ENCODE data around the gene AEBP1. TPM values are rescaled to one million over a fixed set of nuclear protein-coding genes. Genes with fewer than 3 reads are reported as not detected.

Gene AEBP1
- total RNA-seq, 1 donor from 2014 or later: 52.2 TPM

- Mint-ChIP-seq H3K4me1 (ENCODE audit: low read depth) (peaks cover 9% of the 10 kb centered on the region), H3K9me3 (ENCODE audit: low read depth) (no peaks in the 10 kb centered on the region), H3K27ac (no peak overlapping the region), H3K4me3 (ENCODE audit: low read depth) (peak overlapping the region; percentile 56), H3K36me3 (ENCODE audit: insufficient read depth) (peaks cover 2% of the 10 kb centered on the region), H3K27me3 (peaks cover 17% of the 10 kb centered on the region)
- no peak for DNase-seq (ENCODE audit: low spot score, unreplicated experiment)
- TF ChIP-seq CTCF (IDR thresholded peaks at IDR 0.05; ENCODE audit: unreplicated experiment): no peak
Observed at GRCh38 chr7:44083796-44084195, 20.3 kb upstream of the AEBP1 start.

- Mint-ChIP-seq H3K27me3 (peaks cover 17% of the 10 kb centered on the region), H3K9me3 (ENCODE audit: low read depth) (no peaks in the 10 kb centered on the region), H3K4me1 (ENCODE audit: low read depth) (peaks cover 9% of the 10 kb centered on the region), H3K36me3 (ENCODE audit: insufficient read depth) (peaks cover 2% of the 10 kb centered on the region), H3K27ac (no peak overlapping the region), H3K4me3 (ENCODE audit: low read depth) (no peak overlapping the region)
- DNase-seq (ENCODE audit: low spot score, unreplicated experiment): no peak
- no peak for TF ChIP-seq CTCF (IDR thresholded peaks at IDR 0.05; ENCODE audit: unreplicated experiment)
Observed at GRCh38 chr7:44084701-44085100, 19.4 kb upstream of the AEBP1 start.

GRCh38 chr7:44085546-44085945 is 18.6 kb upstream of the AEBP1 start:
- Mint-ChIP-seq H3K27ac (no peak overlapping the region), H3K27me3 (peaks cover 17% of the 10 kb centered on the region), H3K4me1 (ENCODE audit: low read depth) (peaks cover 9% of the 10 kb centered on the region), H3K4me3 (ENCODE audit: low read depth) (no peak overlapping the region), H3K9me3 (ENCODE audit: low read depth) (no peaks in the 10 kb centered on the region), H3K36me3 (ENCODE audit: insufficient read depth) (peaks cover 2% of the 10 kb centered on the region)
- TF ChIP-seq CTCF (IDR thresholded peaks at IDR 0.05; ENCODE audit: unreplicated experiment): no peak
- DNase-seq (ENCODE audit: low spot score, unreplicated experiment): no peak

GRCh38 chr7:44086627-44087026 is 17.5 kb upstream of the AEBP1 start:
- no peaks in the 10 kb centered on the region for H3K9me3 Mint-ChIP-seq (ENCODE audit: low read depth)
- peaks cover 2% of the 10 kb centered on the region for H3K4me1 Mint-ChIP-seq (ENCODE audit: low read depth)
- no peaks in the 10 kb centered on the region for H3K36me3 Mint-ChIP-seq (ENCODE audit: insufficient read depth)
- no peak for DNase-seq (ENCODE audit: low spot score, unreplicated experiment)
- TF ChIP-seq CTCF (IDR thresholded peaks at IDR 0.05; ENCODE audit: unreplicated experiment): no peak
- H3K4me3 Mint-ChIP-seq (ENCODE audit: low read depth): no peak overlapping the region
- H3K27me3 Mint-ChIP-seq: peaks cover 20% of the 10 kb centered on the region
- no peak overlapping the region for H3K27ac Mint-ChIP-seq

- no peaks in the 10 kb centered on the region for H3K9me3 Mint-ChIP-seq (ENCODE audit: low read depth)
- H3K36me3 Mint-ChIP-seq (ENCODE audit: insufficient read depth): no peaks in the 10 kb centered on the region
- H3K4me1 Mint-ChIP-seq (ENCODE audit: low read depth): no peaks in the 10 kb centered on the region
- peaks cover 17% of the 10 kb centered on the region for H3K27me3 Mint-ChIP-seq
- DNase-seq (ENCODE audit: low spot score, unreplicated experiment): no peak
- no peak overlapping the region for H3K27ac Mint-ChIP-seq
- no peak for TF ChIP-seq CTCF (IDR thresholded peaks at IDR 0.05; ENCODE audit: unreplicated experiment)
- no peak overlapping the region for H3K4me3 Mint-ChIP-seq (ENCODE audit: low read depth)
Observed at GRCh38 chr7:44087911-44088838, 16.0 kb upstream of the AEBP1 start.
